CD14-positive monocyte (primary cell): Measurements from ENCODE around the gene GNG13. TPM values are rescaled to one million over a fixed set of nuclear protein-coding genes. Genes with fewer than 3 reads are reported as not detected.

Experiments used
- DNase-seq, 3 donors: peaks; one replicate each; pipeline ENCODE4 v3.0.0-alpha.2; 2011 to 2022
- H2AFZ ChIP-seq: 2 replicates; pipeline ENCODE4 v1.6.0; 2012; ENCODE audit warnings: mild to moderate bottlenecking, low read depth, low read length, inconsistent platforms; ENCODE audit not compliant: insufficient read depth, poor library complexity, severe bottlenecking
- H3K27ac ChIP-seq, 2 donors: 1 replicate in 1 of 2; 2 replicates in 1 of 2; pipeline ENCODE4 v1.5.1; 2012 to 2013; ENCODE audit warnings: low read length in 2 of 2, control low read depth in 1 of 2, inconsistent platforms in 1 of 2, low read depth in 1 of 2, mild to moderate bottlenecking in 1 of 2
- H3K27me3 ChIP-seq, 2 donors: one replicate each; pipeline versions ENCODE4 v1.6.0 to v1.6.1; 2011 to 2013; ENCODE audit warnings: low read length in 2 of 2; ENCODE audit not compliant: control insufficient read depth in 2 of 2, insufficient read depth in 2 of 2
- H3K36me3 ChIP-seq, 2 donors: replicated peaks in 1 of 2; 1 replicate in 1 of 2; 2 replicates in 1 of 2; pipeline versions ENCODE4 v1.5.1 to v1.6.1; 2012 to 2013; ENCODE audit warnings: low read length in 2 of 2, control low read depth in 1 of 2, inconsistent platforms in 1 of 2, mild to moderate bottlenecking in 1 of 2; ENCODE audit not compliant: insufficient read depth in 2 of 2, control insufficient read depth in 1 of 2
- H3K4me1 ChIP-seq, 2 donors: 1 replicate in 1 of 2; 2 replicates in 1 of 2; pipeline versions ENCODE4 v1.5.1 to v1.6.1; 2012 to 2013; ENCODE audit warnings: low read length in 2 of 2, control low read depth in 1 of 2, inconsistent platforms in 1 of 2, mild to moderate bottlenecking in 1 of 2, moderate library complexity in 1 of 2; ENCODE audit not compliant: insufficient read depth in 2 of 2, control insufficient read depth in 1 of 2
- H3K4me2 ChIP-seq: replicated peaks from 2 replicates; pipeline ENCODE3; 2012; ENCODE audit warnings: low read length, moderate library complexity, mild to moderate bottlenecking; ENCODE audit not compliant: poor library complexity, severe bottlenecking; ENCODE audit errors: extremely low read depth
- H3K4me3 ChIP-seq, 3 experiments: fragments of 200-600 bp in 1 of 3; sonication (generic) in 1 of 3; replicated peaks in 1 of 3; 1 replicate in 2 of 3; 2 replicates in 1 of 3; pipeline ENCODE4 v1.5.1; 2011 to 2013; ENCODE audit warnings: low read length in 3 of 3, mild to moderate bottlenecking in 3 of 3, control low read depth in 2 of 3, low read depth in 2 of 3, inconsistent platforms in 1 of 3, moderate library complexity in 1 of 3
- H3K79me2 ChIP-seq: 2 replicates; pipeline ENCODE4 v1.6.0; 2012; ENCODE audit warnings: mild to moderate bottlenecking, control low read depth, inconsistent platforms, low read length, moderate library complexity; ENCODE audit not compliant: insufficient read depth
- H3K9ac ChIP-seq: 2 replicates; pipeline ENCODE4 v1.6.0; 2017; ENCODE audit warnings: low read length, mild to moderate bottlenecking; ENCODE audit not compliant: insufficient read depth, poor library complexity, severe bottlenecking
- H3K9me3 ChIP-seq, 2 donors: replicated peaks in 1 of 2; 1 replicate in 1 of 2; 2 replicates in 1 of 2; pipeline versions ENCODE4 v1.5.1 to v1.6.1; 2012 to 2013; ENCODE audit warnings: low read length in 2 of 2, control low read depth in 1 of 2; ENCODE audit not compliant: control insufficient read depth in 1 of 2, insufficient read depth in 1 of 2
- H4K20me1 ChIP-seq: 2 replicates; pipeline ENCODE4 v1.6.0; 2012; ENCODE audit warnings: mild to moderate bottlenecking, low read length, control low read depth, moderate library complexity; ENCODE audit not compliant: insufficient read depth
- H3K27ac Mint-ChIP-seq, 7 donors: one replicate each; pipeline ENCODE4 v1.8.0; 2020; ENCODE audit warnings: mild to moderate bottlenecking in 7 of 7, mixed read lengths in 7 of 7, moderate library complexity in 6 of 7, inconsistent platforms in 2 of 7
- H3K27me3 Mint-ChIP-seq, 3 donors: one replicate each; pipeline ENCODE4 v1.8.0; 2021 to 2022; ENCODE audit warnings: low read depth in 3 of 3, mild to moderate bottlenecking in 3 of 3, mixed read lengths in 3 of 3, moderate library complexity in 3 of 3, inconsistent platforms in 1 of 3
- H3K36me3 Mint-ChIP-seq, 2 donors: one replicate each; pipeline ENCODE4 v1.8.0; 2020; ENCODE audit warnings: mixed read lengths in 2 of 2, inconsistent platforms in 1 of 2, mild to moderate bottlenecking in 1 of 2
- H3K4me1 Mint-ChIP-seq: one replicate; pipeline ENCODE4 v1.8.0; 2020; ENCODE audit warnings: mild to moderate bottlenecking, mixed read lengths
- H3K4me3 Mint-ChIP-seq, 2 donors: one replicate each; pipeline ENCODE4 v1.8.0; 2020; ENCODE audit warnings: mild to moderate bottlenecking in 2 of 2, mixed read lengths in 2 of 2, moderate library complexity in 1 of 2
- H3K9me3 Mint-ChIP-seq, 7 donors: one replicate each; pipeline ENCODE4 v1.8.0; 2020 to 2022; ENCODE audit warnings: mixed read lengths in 7 of 7, mild to moderate bottlenecking in 6 of 7, moderate library complexity in 6 of 7, inconsistent platforms in 2 of 7
- CTCF ChIP-seq: fragments of 200-600 bp; IDR thresholded peaks from one replicate; pipeline ENCODE4 v1.8.0; 2022; ENCODE audit warnings: antibody characterized with exemption, mild to moderate bottlenecking
- WGBS: methylation state at CpG from one replicate; pipeline ENCODE4 v1.1.5; 2013; ENCODE audit warnings: missing lambda C conversion rate; ENCODE audit not compliant: insufficient coverage; 5-methylcytosine and 5-hydroxymethylcytosine counted together
- intact Hi-C, 2 donors: fragments of 100-400 bp; cut with micrococcal nuclease; formaldehyde crosslinking; loops; one replicate each; pipeline versions ENCODE4 v1.15.0 to v1.15.1; 2023
- polyA plus RNA-seq, 3 donors: library from polyadenylated mRNA; depleted of rRNA in 1 of 3; unstranded in 2 of 3; stranded (reverse) in 1 of 3; fragments of 300-500 nt in 2 of 3; fragments of >200 nt in 1 of 3; fragmentation: Illumina TruSeq in 2 of 3; gene quantifications; 1 replicate in 2 of 3; 2 replicates in 1 of 3; pipeline ENCODE4 v1.2.3, GENCODE V29; 2012 to 2021

The GNG13 gene
- polyA plus RNA-seq, 3 donors, result not detected

- H3K4me3 Mint-ChIP-seq, result no peak overlapping the region
- Histone ChIP-seq H3K27ac (no peak overlapping the region), H3K36me3 (no peaks in the 10 kb centered on the region)
Measured at GRCh38 chr16:819336-820043, 19.0 kb upstream of the GNG13 start.

GRCh38 chr16:818592-818991 is 18.1 kb upstream of the GNG13 start:
- Mint-ChIP-seq H3K9me3 (peaks cover 0 to 9% (median 2%) of the 10 kb centered on the region in 7 donors), H3K4me3 (no peak overlapping the region), H3K27ac (no peak overlapping the region), H3K36me3 (no peaks in the 10 kb centered on the region), H3K27me3 (peaks cover 38 to 49% (median 42%) of the 10 kb centered on the region in 3 donors), H3K4me1 (no peaks in the 10 kb centered on the region)
- no peak overlapping the region for H2AFZ ChIP-seq
- TF ChIP-seq CTCF, result no peak
- H3K9me3 ChIP-seq, result peaks cover 0 to 15% of the 10 kb centered on the region in 2 donors
- H4K20me1 ChIP-seq, result no peaks in the 10 kb centered on the region
- H3K4me1 ChIP-seq, result peaks cover 0 to 1% of the 10 kb centered on the region in 2 donors
- intact Hi-C loops, result no loop called here
- no peak overlapping the region for H3K4me3 ChIP-seq
- no peaks in the 10 kb centered on the region for H3K36me3 ChIP-seq
- peaks cover 14 to 52% of the 10 kb centered on the region in 2 donors for H3K27me3 ChIP-seq
- no peak for DNase-seq
- no peaks in the 10 kb centered on the region for H3K79me2 ChIP-seq
- no peak overlapping the region for H3K27ac ChIP-seq
- H3K9ac ChIP-seq, result no peak overlapping the region
- H3K4me2 ChIP-seq, result no peak overlapping the region
- WGBS, result 73% methylated on average over 1 of the region's 2 CpGs

More at GRCh38 chr16:819336-820043, 19.0 kb upstream of the GNG13 start:
- Mint-ChIP-seq H3K36me3 (no peaks in the 10 kb centered on the region), H3K27me3 (peaks cover 31 to 40% (median 36%) of the 10 kb centered on the region in 3 donors), H3K27ac (no peak overlapping the region), H3K4me1 (no peaks in the 10 kb centered on the region), H3K9me3 (peaks cover 0 to 9% (median 2%) of the 10 kb centered on the region in 7 donors)
- Histone ChIP-seq H3K9me3 (peaks cover 0 to 15% of the 10 kb centered on the region in 2 donors), H3K27me3 (peaks cover 9 to 43% of the 10 kb centered on the region in 2 donors), H3K4me2 (no peak overlapping the region), H3K4me1 (no peaks in the 10 kb centered on the region), H2AFZ (no peak overlapping the region), H3K79me2 (no peaks in the 10 kb centered on the region), H3K4me3 (no peak overlapping the region), H4K20me1 (no peaks in the 10 kb centered on the region), H3K9ac (no peak overlapping the region)
- no peak for TF ChIP-seq CTCF
- intact Hi-C loops, result loop anchor here in 1 of 2 donors (10.0 kb wide), 1 partner anchor 105 kb away; no protein-coding TSS in a partner anchor
- DNase-seq, result no peak
- under 1% methylated on average over 21 of the region's 23 CpGs for WGBS
